ENCODE results near the gene DHFR. TPM values are rescaled to one million over a fixed set of nuclear protein-coding genes. Genes with fewer than 3 reads are reported as not detected.

DHFR gene
- total and polyA plus RNA-seq, 9 of the 15 experiments (the other 6 are each of a cell fraction or from before 2014, with no cell fraction given), result 45.6 to 176 (median 97.7) TPM

DNA sequence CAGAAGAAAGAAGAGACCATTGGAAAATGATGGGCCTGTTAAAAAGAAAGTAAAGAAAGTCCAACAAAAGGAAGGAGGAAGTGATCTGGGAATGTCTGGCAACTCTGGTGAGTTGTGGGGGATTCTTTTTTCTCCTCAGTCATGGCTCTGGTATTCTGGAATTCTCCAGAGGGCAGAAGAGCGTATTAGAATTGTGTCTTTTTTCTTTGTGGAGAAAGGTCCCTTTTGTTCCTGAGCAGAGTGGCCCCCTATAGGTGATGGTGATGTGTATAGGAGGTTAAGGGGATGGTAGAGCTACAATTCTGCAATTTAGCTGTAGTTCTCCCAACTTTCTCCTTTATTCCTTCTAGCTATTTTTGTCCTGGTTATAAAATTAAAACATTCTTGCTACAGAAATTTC, 1.6 kb upstream of the DHFR start:
- Histone ChIP-seq H2AFZ (ENCODE audit: low read depth, low read length) (peak overlapping the region; percentile 32; the same call in 1 of the 2 replicates), H3K27ac (ENCODE audit: extremely low read depth, low read depth, low read length) (0 out of 3 replicates have a peak overlapping the region, but pooled peaks have one; percentile 92), H3K9me1 (ENCODE audit: control insufficient read depth, insufficient read depth, low read length) (no peaks in the 10 kb centered on the region), H3K9ac (ENCODE audit: insufficient read depth in 1 of 2, low read depth in 2 of 2, low read length in 2 of 2) (peak overlapping the region in 1 of 2 experiments; percentile 77; a peak in 2 of 4 replicates), H3K4me1 (replicated peaks in 1 of 2; ENCODE audit: control insufficient read depth in 2 of 2, insufficient read depth in 2 of 2, low read length in 2 of 2) (peaks cover 0 to 8% of the 10 kb centered on the region in 2 experiments; a peak in 2 of 5 replicates), H4K20me1 (replicated peaks; ENCODE audit: control insufficient read depth, insufficient read depth, low read length) (no peaks in the 10 kb centered on the region), H3K79me2 (ENCODE audit: control insufficient read depth, insufficient read depth, low read length) (peaks cover 35% of the 10 kb centered on the region), H3K9me3 (replicated peaks; ENCODE audit: control insufficient read depth, insufficient read depth, low read depth, low read length) (no peaks in the 10 kb centered on the region), H3K36me3 (ENCODE audit: control insufficient read depth, insufficient read depth, low read length) (peaks cover 56% of the 10 kb centered on the region), H3K4me3 (no peak overlapping the region), H3K27me3 (ENCODE audit: control insufficient read depth in 2 of 2, insufficient read depth in 2 of 2, low read length in 2 of 2) (no peaks in the 10 kb centered on the region), H3K4me2 (ENCODE audit: insufficient read depth, low read length) (peak overlapping the region; percentile 77)
- CTCF ChIA-PET (ENCODE audit: low intra/inter-chr PET ratio), result no interaction called here
- DNase-seq (ENCODE audit: extremely low read depth in 1 of 4, low spot score in 3 of 4), result peak; percentile 13 to 30 (median 20)
- whole genome bisulfite sequencing (ENCODE audit: insufficient coverage, low coverage, missing lambda C conversion rate), result 80% methylated on average over 1 of the region's 1 CpG
- BruUV-seq (replicated peaks), result no TSS peak
- intact Hi-C loops (cut with micrococcal nuclease), result loop anchor here (5.0 kb wide), 1 partner anchor 169 kb away; the partner anchor contains the start of gene FAM151B
- in situ Hi-C loops (cut with MboI), result no loop called here
- FAIRE-seq, result no peak
- no peak for TF ChIP-seq GATAD2A (IDR thresholded peaks at IDR 0.05)
- TF ChIP-seq, protein P1, sequence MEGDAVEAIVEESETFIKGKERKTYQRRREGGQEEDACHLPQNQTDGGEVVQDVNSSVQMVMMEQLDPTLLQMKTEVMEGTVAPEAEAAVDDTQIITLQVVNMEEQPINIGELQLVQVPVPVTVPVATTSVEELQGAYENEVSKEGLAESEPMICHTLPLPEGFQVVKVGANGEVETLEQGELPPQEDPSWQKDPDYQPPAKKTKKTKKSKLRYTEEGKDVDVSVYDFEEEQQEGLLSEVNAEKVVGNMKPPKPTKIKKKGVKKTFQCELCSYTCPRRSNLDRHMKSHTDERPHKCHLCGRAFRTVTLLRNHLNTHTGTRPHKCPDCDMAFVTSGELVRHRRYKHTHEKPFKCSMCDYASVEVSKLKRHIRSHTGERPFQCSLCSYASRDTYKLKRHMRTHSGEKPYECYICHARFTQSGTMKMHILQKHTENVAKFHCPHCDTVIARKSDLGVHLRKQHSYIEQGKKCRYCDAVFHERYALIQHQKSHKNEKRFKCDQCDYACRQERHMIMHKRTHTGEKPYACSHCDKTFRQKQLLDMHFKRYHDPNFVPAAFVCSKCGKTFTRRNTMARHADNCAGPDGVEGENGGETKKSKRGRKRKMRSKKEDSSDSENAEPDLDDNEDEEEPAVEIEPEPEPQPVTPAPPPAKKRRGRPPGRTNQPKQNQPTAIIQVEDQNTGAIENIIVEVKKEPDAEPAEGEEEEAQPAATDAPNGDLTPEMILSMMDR (IDR thresholded peaks at IDR 0.05 in 2 of 3, conservative IDR thresholded peaks at IDR 0.05 in 1 of 3; ENCODE audit: insufficient read depth in 2 of 3, low read depth in 1 of 3, low read length in 3 of 3), result peak; percentile 29 to 40 (median 33); a peak in 4 of 6 replicates
- no peak for TF ChIP-seq TBL1XR1 (IDR thresholded peaks at IDR 0.05; ENCODE audit: low read length in 2 of 2)
- TF ChIP-seq, protein P2, sequence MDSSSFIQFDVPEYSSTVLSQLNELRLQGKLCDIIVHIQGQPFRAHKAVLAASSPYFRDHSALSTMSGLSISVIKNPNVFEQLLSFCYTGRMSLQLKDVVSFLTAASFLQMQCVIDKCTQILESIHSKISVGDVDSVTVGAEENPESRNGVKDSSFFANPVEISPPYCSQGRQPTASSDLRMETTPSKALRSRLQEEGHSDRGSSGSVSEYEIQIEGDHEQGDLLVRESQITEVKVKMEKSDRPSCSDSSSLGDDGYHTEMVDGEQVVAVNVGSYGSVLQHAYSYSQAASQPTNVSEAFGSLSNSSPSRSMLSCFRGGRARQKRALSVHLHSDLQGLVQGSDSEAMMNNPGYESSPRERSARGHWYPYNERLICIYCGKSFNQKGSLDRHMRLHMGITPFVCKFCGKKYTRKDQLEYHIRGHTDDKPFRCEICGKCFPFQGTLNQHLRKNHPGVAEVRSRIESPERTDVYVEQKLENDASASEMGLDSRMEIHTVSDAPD (CRISPR knock-in tag; IDR thresholded peaks at IDR 0.05), result no peak
- TF ChIP-seq ZNF274 (IDR thresholded peaks at IDR 0.05; ENCODE audit: borderline replicate concordance, low read depth, low read length), result no peak
- TF ChIP-seq, protein P3, sequence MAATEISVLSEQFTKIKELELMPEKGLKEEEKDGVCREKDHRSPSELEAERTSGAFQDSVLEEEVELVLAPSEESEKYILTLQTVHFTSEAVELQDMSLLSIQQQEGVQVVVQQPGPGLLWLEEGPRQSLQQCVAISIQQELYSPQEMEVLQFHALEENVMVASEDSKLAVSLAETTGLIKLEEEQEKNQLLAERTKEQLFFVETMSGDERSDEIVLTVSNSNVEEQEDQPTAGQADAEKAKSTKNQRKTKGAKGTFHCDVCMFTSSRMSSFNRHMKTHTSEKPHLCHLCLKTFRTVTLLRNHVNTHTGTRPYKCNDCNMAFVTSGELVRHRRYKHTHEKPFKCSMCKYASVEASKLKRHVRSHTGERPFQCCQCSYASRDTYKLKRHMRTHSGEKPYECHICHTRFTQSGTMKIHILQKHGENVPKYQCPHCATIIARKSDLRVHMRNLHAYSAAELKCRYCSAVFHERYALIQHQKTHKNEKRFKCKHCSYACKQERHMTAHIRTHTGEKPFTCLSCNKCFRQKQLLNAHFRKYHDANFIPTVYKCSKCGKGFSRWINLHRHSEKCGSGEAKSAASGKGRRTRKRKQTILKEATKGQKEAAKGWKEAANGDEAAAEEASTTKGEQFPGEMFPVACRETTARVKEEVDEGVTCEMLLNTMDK (IDR thresholded peaks at IDR 0.05; ENCODE audit: borderline replicate concordance, insufficient read depth, low read depth, low read length, poor library complexity, severe bottlenecking), result peak; percentile 21
- no peak for TF ChIP-seq POLR2B (IDR thresholded peaks at IDR 0.05; ENCODE audit: low read depth, partially characterized antibody)
- TF ChIP-seq RAD21 (CRISPR knock-in tag; conservative IDR thresholded peaks at IDR 0.05 in 1 of 2, IDR thresholded peaks at IDR 0.05 in 1 of 2), result 0 out of 4 replicates have a peak, but pooled peaks of 1 of the 2 experiments have one; percentile 24
- no peak for TF ChIP-seq ZNF75A (CRISPR knock-in tag; IDR thresholded peaks at IDR 0.05)
- no peak for ATAC-seq
- POLR2A ChIA-PET, result interaction anchor here (0.6 to 2.5 kb wide), 4 partner anchors 10 to 1172 kb away, joined by 3 to 10 read pairs (median 4); no protein-coding TSS in a partner anchor
